CD14-positive monocyte (primary cell): ENCODE data around the gene RASSF1. TPM values are rescaled to one million over a fixed set of nuclear protein-coding genes. Genes with fewer than 3 reads are reported as not detected.

Experiments used
- DNase-seq, 3 donors: peaks; one replicate each; pipeline ENCODE4 v3.0.0-alpha.2; 2011 to 2022
- H2AFZ ChIP-seq: 2 replicates; pipeline ENCODE4 v1.6.0; 2012; ENCODE audit warnings: mild to moderate bottlenecking, low read depth, low read length, inconsistent platforms; ENCODE audit not compliant: insufficient read depth, poor library complexity, severe bottlenecking
- H3K27ac ChIP-seq, 2 donors: 1 replicate in 1 of 2; 2 replicates in 1 of 2; pipeline ENCODE4 v1.5.1; 2012 to 2013; ENCODE audit warnings: low read length in 2 of 2, control low read depth in 1 of 2, inconsistent platforms in 1 of 2, low read depth in 1 of 2, mild to moderate bottlenecking in 1 of 2
- H3K27me3 ChIP-seq, 2 donors: one replicate each; pipeline versions ENCODE4 v1.6.0 to v1.6.1; 2011 to 2013; ENCODE audit warnings: low read length in 2 of 2; ENCODE audit not compliant: control insufficient read depth in 2 of 2, insufficient read depth in 2 of 2
- H3K36me3 ChIP-seq, 2 donors: replicated peaks in 1 of 2; 1 replicate in 1 of 2; 2 replicates in 1 of 2; pipeline versions ENCODE4 v1.5.1 to v1.6.1; 2012 to 2013; ENCODE audit warnings: low read length in 2 of 2, control low read depth in 1 of 2, inconsistent platforms in 1 of 2, mild to moderate bottlenecking in 1 of 2; ENCODE audit not compliant: insufficient read depth in 2 of 2, control insufficient read depth in 1 of 2
- H3K4me1 ChIP-seq, 2 donors: 1 replicate in 1 of 2; 2 replicates in 1 of 2; pipeline versions ENCODE4 v1.5.1 to v1.6.1; 2012 to 2013; ENCODE audit warnings: low read length in 2 of 2, control low read depth in 1 of 2, inconsistent platforms in 1 of 2, mild to moderate bottlenecking in 1 of 2, moderate library complexity in 1 of 2; ENCODE audit not compliant: insufficient read depth in 2 of 2, control insufficient read depth in 1 of 2
- H3K4me2 ChIP-seq: replicated peaks from 2 replicates; pipeline ENCODE3; 2012; ENCODE audit warnings: low read length, moderate library complexity, mild to moderate bottlenecking; ENCODE audit not compliant: poor library complexity, severe bottlenecking; ENCODE audit errors: extremely low read depth
- H3K4me3 ChIP-seq, 3 experiments: fragments of 200-600 bp in 1 of 3; sonication (generic) in 1 of 3; replicated peaks in 1 of 3; 1 replicate in 2 of 3; 2 replicates in 1 of 3; pipeline ENCODE4 v1.5.1; 2011 to 2013; ENCODE audit warnings: low read length in 3 of 3, mild to moderate bottlenecking in 3 of 3, control low read depth in 2 of 3, low read depth in 2 of 3, inconsistent platforms in 1 of 3, moderate library complexity in 1 of 3
- H3K79me2 ChIP-seq: 2 replicates; pipeline ENCODE4 v1.6.0; 2012; ENCODE audit warnings: mild to moderate bottlenecking, control low read depth, inconsistent platforms, low read length, moderate library complexity; ENCODE audit not compliant: insufficient read depth
- H3K9ac ChIP-seq: 2 replicates; pipeline ENCODE4 v1.6.0; 2017; ENCODE audit warnings: low read length, mild to moderate bottlenecking; ENCODE audit not compliant: insufficient read depth, poor library complexity, severe bottlenecking
- H3K9me3 ChIP-seq, 2 donors: replicated peaks in 1 of 2; 1 replicate in 1 of 2; 2 replicates in 1 of 2; pipeline versions ENCODE4 v1.5.1 to v1.6.1; 2012 to 2013; ENCODE audit warnings: low read length in 2 of 2, control low read depth in 1 of 2; ENCODE audit not compliant: control insufficient read depth in 1 of 2, insufficient read depth in 1 of 2
- H4K20me1 ChIP-seq: 2 replicates; pipeline ENCODE4 v1.6.0; 2012; ENCODE audit warnings: mild to moderate bottlenecking, low read length, control low read depth, moderate library complexity; ENCODE audit not compliant: insufficient read depth
- H3K27ac Mint-ChIP-seq, 7 donors: one replicate each; pipeline ENCODE4 v1.8.0; 2020; ENCODE audit warnings: mild to moderate bottlenecking in 7 of 7, mixed read lengths in 7 of 7, moderate library complexity in 6 of 7, inconsistent platforms in 2 of 7
- H3K27me3 Mint-ChIP-seq, 3 donors: one replicate each; pipeline ENCODE4 v1.8.0; 2021 to 2022; ENCODE audit warnings: low read depth in 3 of 3, mild to moderate bottlenecking in 3 of 3, mixed read lengths in 3 of 3, moderate library complexity in 3 of 3, inconsistent platforms in 1 of 3
- H3K36me3 Mint-ChIP-seq, 2 donors: one replicate each; pipeline ENCODE4 v1.8.0; 2020; ENCODE audit warnings: mixed read lengths in 2 of 2, inconsistent platforms in 1 of 2, mild to moderate bottlenecking in 1 of 2
- H3K4me1 Mint-ChIP-seq: one replicate; pipeline ENCODE4 v1.8.0; 2020; ENCODE audit warnings: mild to moderate bottlenecking, mixed read lengths
- H3K4me3 Mint-ChIP-seq, 2 donors: one replicate each; pipeline ENCODE4 v1.8.0; 2020; ENCODE audit warnings: mild to moderate bottlenecking in 2 of 2, mixed read lengths in 2 of 2, moderate library complexity in 1 of 2
- H3K9me3 Mint-ChIP-seq, 7 donors: one replicate each; pipeline ENCODE4 v1.8.0; 2020 to 2022; ENCODE audit warnings: mixed read lengths in 7 of 7, mild to moderate bottlenecking in 6 of 7, moderate library complexity in 6 of 7, inconsistent platforms in 2 of 7
- WGBS: methylation state at CpG from one replicate; pipeline ENCODE4 v1.1.5; 2013; ENCODE audit warnings: missing lambda C conversion rate; ENCODE audit not compliant: insufficient coverage; 5-methylcytosine and 5-hydroxymethylcytosine counted together
- intact Hi-C, 2 donors: fragments of 100-400 bp; cut with micrococcal nuclease; formaldehyde crosslinking; loops; one replicate each; pipeline versions ENCODE4 v1.15.0 to v1.15.1; 2023
- polyA plus RNA-seq, 3 donors: library from polyadenylated mRNA; depleted of rRNA in 1 of 3; unstranded in 2 of 3; stranded (reverse) in 1 of 3; fragments of 300-500 nt in 2 of 3; fragments of >200 nt in 1 of 3; fragmentation: Illumina TruSeq in 2 of 3; gene quantifications; 1 replicate in 2 of 3; 2 replicates in 1 of 3; pipeline ENCODE4 v1.2.3, GENCODE V29; 2012 to 2021
- TF ChIP-seq, protein P1 (sequence below): fragments of 200-600 bp; IDR thresholded peaks from one replicate; pipeline ENCODE4 v1.8.0; 2022; ENCODE audit warnings: antibody characterized with exemption, mild to moderate bottlenecking

RASSF1 gene
- polyA plus RNA-seq, 3 donors, result 16.0 to 229 (median 24.0) TPM

DNA sequence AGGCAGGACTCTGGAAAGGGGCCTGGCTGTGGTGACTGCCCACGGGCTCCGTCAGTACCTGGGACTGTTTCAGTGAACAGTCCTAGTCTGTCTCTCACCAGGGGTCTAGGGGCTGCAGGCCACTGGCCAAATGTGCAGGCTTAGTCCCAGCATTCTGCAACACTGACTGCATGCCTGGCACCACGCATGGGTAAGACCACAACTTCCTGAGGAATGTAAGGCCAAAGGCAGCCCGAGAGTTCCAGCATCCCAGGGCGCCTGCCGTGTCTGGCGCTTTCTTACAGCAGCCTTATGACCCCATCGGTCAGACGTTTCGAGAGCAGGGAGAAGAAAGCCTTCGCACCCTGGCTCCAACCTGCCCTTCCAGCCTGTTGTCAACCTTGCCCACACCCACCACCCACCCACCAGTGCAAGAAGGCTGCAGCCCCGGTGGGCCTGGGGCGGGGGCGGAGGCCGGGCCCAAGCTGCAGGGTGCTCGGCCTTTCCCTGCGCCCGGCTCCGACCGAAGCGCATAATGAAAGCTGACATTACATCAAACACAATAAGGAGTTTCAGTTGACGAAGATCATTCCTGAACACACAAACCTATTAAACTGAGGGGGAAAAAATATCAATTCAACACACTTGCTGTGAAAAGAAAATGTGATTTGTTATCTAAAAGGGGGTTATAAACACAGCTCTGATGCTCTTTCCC lies 48.2 kb upstream of the RASSF1 start:
- 70% methylated on average over 7 of the region's 22 CpGs for WGBS

DNA sequence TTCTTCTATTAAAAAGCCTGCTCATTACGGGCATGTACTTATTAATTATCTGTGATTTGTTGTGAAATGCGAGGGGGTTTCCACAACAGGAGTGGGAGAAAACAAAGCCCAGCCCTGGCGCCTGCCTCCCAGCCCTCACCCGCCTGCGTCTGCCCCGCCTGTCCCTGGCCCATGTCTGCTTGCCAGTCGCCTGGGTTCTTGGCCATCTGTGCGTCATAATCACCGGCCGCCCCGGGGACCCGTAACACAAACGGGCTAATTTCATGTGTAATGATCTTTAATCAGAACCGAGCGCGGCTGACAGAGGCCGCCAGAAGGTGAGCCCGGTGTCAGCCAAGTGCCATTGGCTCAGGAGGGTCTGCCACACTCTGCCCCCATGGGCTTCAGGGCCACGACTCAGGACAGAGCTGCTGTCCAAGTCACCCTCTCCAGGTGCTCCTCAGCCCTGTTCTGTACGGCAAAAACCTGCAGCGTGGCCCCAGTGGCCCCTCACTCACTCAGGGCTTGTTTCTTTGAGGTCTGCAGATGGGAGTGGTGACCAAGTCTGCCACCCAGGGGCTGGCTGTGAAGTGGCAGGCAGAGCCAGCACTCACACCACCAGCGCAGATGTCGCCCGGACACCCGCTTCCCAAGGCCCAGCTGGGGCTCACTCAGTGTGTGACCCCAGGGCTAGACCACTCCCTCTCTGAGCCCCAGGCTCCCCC lies 47.5 kb upstream of the RASSF1 start:
- intact Hi-C loops, result no loop called here
- H3K27me3 Mint-ChIP-seq, result peaks cover 2 to 5% (median 4%) of the 10 kb centered on the region in 3 donors
- 88% methylated on average over 23 of the region's 25 CpGs for WGBS
- peaks cover 0 to 1% (median 0%) of the 10 kb centered on the region in 7 donors for H3K9me3 Mint-ChIP-seq
- H3K4me1 Mint-ChIP-seq, result no peaks in the 10 kb centered on the region
- no peak overlapping the region for H3K27ac Mint-ChIP-seq
- no peak overlapping the region for H3K4me2 ChIP-seq
- no peak overlapping the region for H3K27ac ChIP-seq
- H3K4me1 ChIP-seq, result no peaks in the 10 kb centered on the region
- H4K20me1 ChIP-seq, result no peaks in the 10 kb centered on the region
- H3K9ac ChIP-seq, result no peak overlapping the region
- no peak for DNase-seq
- no peak overlapping the region for H2AFZ ChIP-seq
- no peaks in the 10 kb centered on the region for H3K79me2 ChIP-seq
- TF ChIP-seq, protein P1, sequence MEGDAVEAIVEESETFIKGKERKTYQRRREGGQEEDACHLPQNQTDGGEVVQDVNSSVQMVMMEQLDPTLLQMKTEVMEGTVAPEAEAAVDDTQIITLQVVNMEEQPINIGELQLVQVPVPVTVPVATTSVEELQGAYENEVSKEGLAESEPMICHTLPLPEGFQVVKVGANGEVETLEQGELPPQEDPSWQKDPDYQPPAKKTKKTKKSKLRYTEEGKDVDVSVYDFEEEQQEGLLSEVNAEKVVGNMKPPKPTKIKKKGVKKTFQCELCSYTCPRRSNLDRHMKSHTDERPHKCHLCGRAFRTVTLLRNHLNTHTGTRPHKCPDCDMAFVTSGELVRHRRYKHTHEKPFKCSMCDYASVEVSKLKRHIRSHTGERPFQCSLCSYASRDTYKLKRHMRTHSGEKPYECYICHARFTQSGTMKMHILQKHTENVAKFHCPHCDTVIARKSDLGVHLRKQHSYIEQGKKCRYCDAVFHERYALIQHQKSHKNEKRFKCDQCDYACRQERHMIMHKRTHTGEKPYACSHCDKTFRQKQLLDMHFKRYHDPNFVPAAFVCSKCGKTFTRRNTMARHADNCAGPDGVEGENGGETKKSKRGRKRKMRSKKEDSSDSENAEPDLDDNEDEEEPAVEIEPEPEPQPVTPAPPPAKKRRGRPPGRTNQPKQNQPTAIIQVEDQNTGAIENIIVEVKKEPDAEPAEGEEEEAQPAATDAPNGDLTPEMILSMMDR, result no peak
- H3K36me3 ChIP-seq, result no peaks in the 10 kb centered on the region
- no peak overlapping the region for H3K4me3 Mint-ChIP-seq
- H3K9me3 ChIP-seq, result no peaks in the 10 kb centered on the region
- no peaks in the 10 kb centered on the region for H3K36me3 Mint-ChIP-seq
- H3K4me3 ChIP-seq, result no peak overlapping the region
- H3K27me3 ChIP-seq, result no peaks in the 10 kb centered on the region

More for the DNA sequence above, 48.2 kb upstream of the RASSF1 start:
- Histone ChIP-seq H3K4me2 (no peak overlapping the region), H3K79me2 (no peaks in the 10 kb centered on the region), H3K4me1 (no peaks in the 10 kb centered on the region), H3K36me3 (no peaks in the 10 kb centered on the region), H3K4me3 (no peak overlapping the region), H3K27me3 (no peaks in the 10 kb centered on the region), H4K20me1 (no peaks in the 10 kb centered on the region), H2AFZ (no peak overlapping the region), H3K9me3 (no peaks in the 10 kb centered on the region), H3K9ac (no peak overlapping the region), H3K27ac (no peak overlapping the region)
- H3K4me1 Mint-ChIP-seq, result no peaks in the 10 kb centered on the region
- no peak overlapping the region for H3K4me3 Mint-ChIP-seq
- no peak overlapping the region for H3K27ac Mint-ChIP-seq
- intact Hi-C loops, result no loop called here
- peaks cover 0 to 1% (median 0%) of the 10 kb centered on the region in 7 donors for H3K9me3 Mint-ChIP-seq
- no peaks in the 10 kb centered on the region for H3K36me3 Mint-ChIP-seq
- peaks cover 2 to 7% (median 5%) of the 10 kb centered on the region in 3 donors for H3K27me3 Mint-ChIP-seq
- no peak for DNase-seq
- TF ChIP-seq, protein P1, result no peak
